ENCODE data around the gene DNA2.

DNA2 gene

GRCh38 chr10:68442971-68443370 lies 28.8 kb downstream of the DNA2 start:
- H3K4me3 ChIP-seq (ENCODE audit: low read length), result no peak overlapping the region
- no peak overlapping the region for H3K4me2 ChIP-seq (ENCODE audit: low read length)
- no peak overlapping the region for H3K9ac ChIP-seq (ENCODE audit: low read depth, low read length)
- H3K9me3 ChIP-seq (replicated peaks; ENCODE audit: low read length), result no peaks in the 10 kb centered on the region
- no peaks in the 10 kb centered on the region for H3K4me1 ChIP-seq (ENCODE audit: control insufficient read depth, insufficient read depth, low read length)
- H3K36me3 ChIP-seq (ENCODE audit: insufficient read depth, low read length), result no peaks in the 10 kb centered on the region
- H3K27me3 ChIP-seq (ENCODE audit: control insufficient read depth, insufficient read depth, low read length), result no peaks in the 10 kb centered on the region

- Histone ChIP-seq H3K4me3 (ENCODE audit: low read length) (no peak overlapping the region), H3K36me3 (ENCODE audit: insufficient read depth, low read length) (peaks cover 4% of the 10 kb centered on the region)
These were observed 30.9 kb downstream of the DNA2 start for GRCh38 chr10:68440898-68441297.

DNA sequence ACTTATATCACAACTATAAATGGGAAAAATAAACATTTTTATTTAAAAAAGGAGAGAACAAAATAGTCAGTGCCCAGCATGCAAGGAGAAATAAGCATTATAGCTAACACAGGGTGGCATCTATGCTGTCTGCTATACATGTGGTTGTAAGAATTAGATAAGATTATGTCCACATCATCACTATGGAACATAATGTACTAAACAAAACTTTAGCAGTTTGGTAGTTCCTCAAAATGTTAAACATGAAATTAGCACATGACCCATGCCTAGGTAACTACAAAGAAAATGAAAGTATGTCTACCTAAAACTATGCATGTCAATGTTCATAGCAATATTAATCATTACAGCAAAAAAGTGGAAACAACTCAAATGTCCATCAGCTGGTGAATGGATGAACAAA lies 36.0 kb downstream of the DNA2 start:
- Histone ChIP-seq H3K4me1 (ENCODE audit: control insufficient read depth, insufficient read depth, low read length) (no peaks in the 10 kb centered on the region), H3K9ac (ENCODE audit: low read depth, low read length) (no peak overlapping the region), H3K36me3 (ENCODE audit: insufficient read depth, low read length) (peaks cover 4% of the 10 kb centered on the region), H3K4me2 (ENCODE audit: low read length) (no peak overlapping the region), H3K9me3 (replicated peaks; ENCODE audit: low read length) (no peaks in the 10 kb centered on the region), H3K4me3 (ENCODE audit: low read length) (no peak overlapping the region), H3K27me3 (ENCODE audit: control insufficient read depth, insufficient read depth, low read length) (no peaks in the 10 kb centered on the region)

More at GRCh38 chr10:68440898-68441297, 30.9 kb downstream of the DNA2 start:
- H3K9me3 ChIP-seq (replicated peaks; ENCODE audit: low read length), result no peaks in the 10 kb centered on the region
- no peak overlapping the region for H3K4me2 ChIP-seq (ENCODE audit: low read length)
- no peak overlapping the region for H3K9ac ChIP-seq (ENCODE audit: low read depth, low read length)
- no peaks in the 10 kb centered on the region for H3K4me1 ChIP-seq (ENCODE audit: control insufficient read depth, insufficient read depth, low read length)
- no peaks in the 10 kb centered on the region for H3K27me3 ChIP-seq (ENCODE audit: control insufficient read depth, insufficient read depth, low read length)

- H3K9ac ChIP-seq (ENCODE audit: low read depth, low read length), result no peak overlapping the region
- no peaks in the 10 kb centered on the region for H3K4me1 ChIP-seq (ENCODE audit: control insufficient read depth, insufficient read depth, low read length)
- no peaks in the 10 kb centered on the region for H3K9me3 ChIP-seq (replicated peaks; ENCODE audit: low read length)
- H3K36me3 ChIP-seq (ENCODE audit: insufficient read depth, low read length), result peaks cover 7% of the 10 kb centered on the region
- H3K4me2 ChIP-seq (ENCODE audit: low read length), result no peak overlapping the region
- no peak overlapping the region for H3K4me3 ChIP-seq (ENCODE audit: low read length)
- no peaks in the 10 kb centered on the region for H3K27me3 ChIP-seq (ENCODE audit: control insufficient read depth, insufficient read depth, low read length)
These were observed 37.1 kb downstream of the DNA2 start for GRCh38 chr10:68434657-68435056.

DNA sequence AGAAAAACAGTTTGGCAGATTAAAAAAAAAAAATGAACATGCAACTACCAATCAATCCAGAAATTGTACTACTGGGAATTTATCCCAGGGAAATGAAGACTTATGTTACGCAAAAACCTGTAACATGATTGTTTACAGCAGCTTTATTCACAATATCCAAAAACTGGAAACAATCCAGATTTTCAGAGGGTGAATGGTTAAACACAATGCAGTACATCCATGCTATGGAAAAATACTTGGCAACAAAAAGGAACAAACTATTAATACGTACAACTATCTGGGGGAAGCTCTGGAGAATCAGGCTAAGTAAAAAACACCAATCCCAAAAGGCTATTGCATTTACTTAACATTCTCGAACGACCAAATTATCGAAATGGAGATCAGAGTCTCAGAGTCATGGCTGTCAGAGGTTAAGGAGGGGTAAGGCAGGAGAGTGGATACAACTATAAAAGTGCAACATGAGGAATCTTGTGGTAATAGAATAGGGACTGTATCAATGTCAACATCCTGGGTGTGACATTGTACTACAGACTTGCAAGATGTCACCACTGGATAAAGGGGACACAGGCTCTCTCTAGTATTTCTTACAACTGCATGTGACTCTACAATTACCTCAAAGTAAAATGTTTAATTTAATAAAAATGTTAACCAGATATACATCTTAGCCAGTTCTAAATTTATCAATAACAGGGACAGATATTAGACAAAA lies 43.2 kb downstream of the DNA2 start:
- Histone ChIP-seq H3K4me1 (ENCODE audit: control insufficient read depth, insufficient read depth, low read length) (no peaks in the 10 kb centered on the region), H3K4me3 (ENCODE audit: low read length) (no peak overlapping the region), H3K9ac (ENCODE audit: low read depth, low read length) (no peak overlapping the region), H3K4me2 (ENCODE audit: low read length) (no peak overlapping the region), H3K9me3 (replicated peaks; ENCODE audit: low read length) (no peaks in the 10 kb centered on the region), H3K36me3 (ENCODE audit: insufficient read depth, low read length) (peaks cover 3% of the 10 kb centered on the region), H3K27me3 (ENCODE audit: control insufficient read depth, insufficient read depth, low read length) (no peaks in the 10 kb centered on the region)

GRCh38 chr10:68424454-68425014 lies 47.2 kb downstream of the DNA2 start:
- no peak overlapping the region for H3K9ac ChIP-seq (ENCODE audit: low read depth, low read length)

DNA sequence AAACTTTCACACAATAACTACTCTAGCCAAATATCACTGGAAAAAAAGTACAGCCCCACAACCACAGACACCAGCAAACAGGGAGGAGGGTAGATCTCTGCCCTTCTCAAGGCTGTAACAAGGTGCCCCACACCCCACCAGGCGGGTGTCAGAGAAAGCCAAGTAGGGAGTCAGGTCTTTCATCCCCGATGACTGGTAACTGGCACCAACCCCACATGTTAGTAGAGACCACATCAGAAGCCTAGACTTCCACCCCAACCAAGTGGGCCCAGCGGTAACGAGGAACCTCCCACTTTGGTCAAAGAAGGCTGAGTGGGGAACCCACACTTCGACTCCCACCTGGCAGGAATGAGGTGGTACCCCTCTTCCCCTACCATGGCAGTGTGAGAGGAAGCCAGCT lies 48.3 kb downstream of the DNA2 start:
- H3K36me3 ChIP-seq (ENCODE audit: insufficient read depth, low read length), result peaks cover 10% of the 10 kb centered on the region

More at GRCh38 chr10:68424454-68425014, 47.2 kb downstream of the DNA2 start:
- Histone ChIP-seq H3K9me3 (replicated peaks; ENCODE audit: low read length) (no peaks in the 10 kb centered on the region), H3K4me2 (ENCODE audit: low read length) (no peak overlapping the region), H3K4me3 (ENCODE audit: low read length) (no peak overlapping the region), H3K4me1 (ENCODE audit: control insufficient read depth, insufficient read depth, low read length) (no peaks in the 10 kb centered on the region), H3K36me3 (ENCODE audit: insufficient read depth, low read length) (peaks cover 10% of the 10 kb centered on the region), H3K27me3 (ENCODE audit: control insufficient read depth, insufficient read depth, low read length) (no peaks in the 10 kb centered on the region)

DNA sequence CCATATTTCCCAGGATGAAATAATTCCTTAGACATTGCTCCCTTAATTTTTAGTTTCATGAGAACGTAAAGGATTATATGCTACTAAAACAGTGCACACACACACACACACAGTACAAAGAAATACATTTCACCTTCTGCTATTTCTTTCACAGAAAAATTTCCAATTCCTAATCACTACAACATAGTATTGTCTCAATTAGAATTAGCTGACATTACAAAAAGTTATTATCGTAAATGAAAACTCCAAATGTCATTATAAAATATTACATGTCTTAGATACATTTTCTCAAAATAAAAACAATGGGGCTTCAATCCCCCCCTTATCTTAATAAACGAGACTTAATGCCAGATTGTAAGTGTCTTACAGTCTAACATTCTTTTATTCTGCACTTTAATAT lies 52.4 kb downstream of the DNA2 start:
- Histone ChIP-seq H3K4me2 (ENCODE audit: low read length) (no peak overlapping the region), H3K9me3 (replicated peaks; ENCODE audit: low read length) (no peaks in the 10 kb centered on the region), H3K4me1 (ENCODE audit: control insufficient read depth, insufficient read depth, low read length) (no peaks in the 10 kb centered on the region), H3K27me3 (ENCODE audit: control insufficient read depth, insufficient read depth, low read length) (no peaks in the 10 kb centered on the region), H3K4me3 (ENCODE audit: low read length) (no peak overlapping the region), H3K36me3 (ENCODE audit: insufficient read depth, low read length) (peaks cover 10% of the 10 kb centered on the region), H3K9ac (ENCODE audit: low read depth, low read length) (no peak overlapping the region)

More for the DNA sequence above, 48.3 kb downstream of the DNA2 start:
- Histone ChIP-seq H3K27me3 (ENCODE audit: control insufficient read depth, insufficient read depth, low read length) (no peaks in the 10 kb centered on the region), H3K9me3 (replicated peaks; ENCODE audit: low read length) (no peaks in the 10 kb centered on the region), H3K9ac (ENCODE audit: low read depth, low read length) (no peak overlapping the region), H3K4me3 (ENCODE audit: low read length) (no peak overlapping the region), H3K4me2 (ENCODE audit: low read length) (no peak overlapping the region), H3K4me1 (ENCODE audit: control insufficient read depth, insufficient read depth, low read length) (no peaks in the 10 kb centered on the region)

GRCh38 chr10:68408898-68409518 lies 62.8 kb downstream of the DNA2 start:
- peaks cover 9% of the 10 kb centered on the region for H3K4me1 ChIP-seq (ENCODE audit: control insufficient read depth, insufficient read depth, low read length)
- H3K4me2 ChIP-seq (ENCODE audit: low read length), result no peak overlapping the region
- H3K36me3 ChIP-seq (ENCODE audit: insufficient read depth, low read length), result peaks cover 7% of the 10 kb centered on the region
- no peak overlapping the region for H3K4me3 ChIP-seq (ENCODE audit: low read length)
- H3K9ac ChIP-seq (ENCODE audit: low read depth, low read length), result no peak overlapping the region
- no peaks in the 10 kb centered on the region for H3K27me3 ChIP-seq (ENCODE audit: control insufficient read depth, insufficient read depth, low read length)
- H3K9me3 ChIP-seq (replicated peaks; ENCODE audit: low read length), result no peaks in the 10 kb centered on the region

- Histone ChIP-seq H3K4me1 (ENCODE audit: control insufficient read depth, insufficient read depth, low read length) (peaks cover 9% of the 10 kb centered on the region), H3K4me2 (ENCODE audit: low read length) (peak within 1 kb of the TSS; percentile 96), H3K27me3 (ENCODE audit: control insufficient read depth, insufficient read depth, low read length) (no peaks in the 10 kb centered on the region), H3K4me3 (ENCODE audit: low read length) (peak within 1 kb of the TSS; percentile 100), H3K9me3 (replicated peaks; ENCODE audit: low read length) (no peaks in the 10 kb centered on the region), H3K36me3 (ENCODE audit: insufficient read depth, low read length) (peaks cover 3% of the 10 kb centered on the region), H3K9ac (ENCODE audit: low read depth, low read length) (peak within 1 kb of the TSS; percentile 100)
These were observed 64.8 kb downstream of the DNA2 start, which contains the start of gene RUFY2 for GRCh38 chr10:68406815-68407548. TSS of gene RUFY2 (minus strand) at chr10:68407277. CDS start at chr10:68407189, 88 bp downstream.

DNA sequence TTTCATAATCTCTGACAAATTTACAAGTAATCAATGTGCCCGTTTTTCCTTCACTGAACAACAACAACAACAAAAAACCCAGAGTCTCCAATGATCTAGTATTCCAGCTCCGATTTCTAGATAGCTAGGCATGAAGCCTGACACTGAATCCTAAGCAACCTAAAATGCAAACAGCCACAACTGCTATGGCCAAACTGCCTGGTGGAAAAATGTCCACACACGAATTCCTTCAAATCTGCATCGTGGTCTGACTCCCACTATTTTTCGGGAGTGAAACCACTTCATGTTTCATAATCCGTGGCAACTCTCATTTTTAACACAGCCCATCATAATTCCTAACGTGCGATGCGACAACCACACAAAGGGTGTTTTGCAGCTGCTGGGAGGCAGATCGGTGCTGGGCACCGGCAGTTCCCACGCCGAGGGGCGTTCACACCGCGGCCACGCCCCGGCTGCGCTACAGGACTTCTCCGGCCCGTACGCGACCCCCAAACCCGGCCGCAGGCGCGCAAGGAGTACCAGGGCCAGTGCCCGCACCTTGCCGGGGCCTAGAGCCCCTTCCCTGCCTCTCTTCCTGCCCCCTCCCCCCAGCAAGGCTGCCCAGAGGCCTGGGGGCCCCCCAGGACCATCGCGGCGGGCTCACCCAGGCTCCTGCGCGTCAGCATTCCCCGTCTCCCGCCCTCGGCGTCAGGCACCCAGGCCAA lies 65.5 kb downstream of the DNA2 start:
- Histone ChIP-seq H3K36me3 (ENCODE audit: insufficient read depth, low read length) (peaks cover 5% of the 10 kb centered on the region), H3K9ac (ENCODE audit: low read depth, low read length) (peak overlapping the region; percentile 100), H3K27me3 (ENCODE audit: control insufficient read depth, insufficient read depth, low read length) (no peaks in the 10 kb centered on the region), H3K4me3 (ENCODE audit: low read length) (peak overlapping the region; percentile 100), H3K4me2 (ENCODE audit: low read length) (peak overlapping the region; percentile 96), H3K9me3 (replicated peaks; ENCODE audit: low read length) (no peaks in the 10 kb centered on the region), H3K4me1 (ENCODE audit: control insufficient read depth, insufficient read depth, low read length) (peaks cover 9% of the 10 kb centered on the region)
